Astrocyte of the cerebellum (primary cell): ENCODE data around the gene TRIM63.

Source experiments
- DNase-seq: peaks from one replicate; pipeline ENCODE4 v3.0.0-alpha.2; 2011; ENCODE audit warnings: low read depth
- H3K4me3 ChIP-seq: 2 replicates; pipeline ENCODE4 v1.5.1; 2011; ENCODE audit warnings: mild to moderate bottlenecking, low read depth, low read length, moderate library complexity
- in situ Hi-C: cut with HindIII; loops from 2 replicates; pipeline ENCODE4 v1.10.0; 2017; ENCODE audit warnings: low sequenced_read_pairs
- TF ChIP-seq, protein P1 (sequence below): IDR thresholded peaks from 2 replicates; pipeline ENCODE4 v1.5.1; 2012; ENCODE audit warnings: low read length, low read depth, moderate library complexity, mild to moderate bottlenecking; ENCODE audit errors: missing control alignments

Gene TRIM63

DNA sequence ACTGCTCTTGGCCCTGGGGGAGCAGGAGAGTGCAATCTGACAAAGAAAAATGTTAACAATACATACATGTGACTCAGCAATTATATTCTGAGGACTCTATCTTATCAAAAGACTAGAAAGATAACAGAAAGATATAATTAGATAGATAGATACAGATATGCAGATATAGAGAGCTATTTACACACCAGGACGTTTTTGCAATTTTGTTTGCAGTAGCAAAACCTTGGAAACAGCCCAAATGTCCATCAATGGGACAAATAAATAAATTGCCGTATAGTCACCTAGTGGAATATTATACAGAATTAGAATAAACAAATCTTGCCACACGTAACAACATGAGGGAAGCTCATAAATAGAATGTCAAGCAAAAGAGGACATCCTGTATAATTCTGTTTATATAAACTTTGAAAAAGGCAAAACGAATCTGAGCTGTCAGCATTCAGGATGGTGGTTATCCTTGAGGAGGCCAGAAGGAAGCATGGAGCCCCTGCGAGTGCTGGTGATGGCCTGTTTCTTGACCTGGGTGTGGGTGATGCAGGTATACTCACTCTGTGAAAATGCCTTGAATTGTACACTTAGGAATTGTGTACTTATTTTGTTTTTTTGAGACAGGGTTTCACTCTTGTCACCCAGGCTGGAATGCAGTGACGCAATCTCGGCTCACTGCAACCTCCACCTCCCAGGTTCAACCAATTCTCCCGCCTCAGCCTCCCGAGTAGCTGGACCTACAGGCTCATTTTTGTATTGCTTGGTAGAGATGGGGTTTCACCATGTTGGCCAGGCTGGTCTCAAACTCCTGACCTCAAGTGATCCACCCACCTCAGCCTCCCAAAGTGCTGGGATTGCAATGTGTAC, 12.8 kb upstream of the TRIM63 start:
- in situ Hi-C loops: no loop called here
- TF ChIP-seq, protein P1, sequence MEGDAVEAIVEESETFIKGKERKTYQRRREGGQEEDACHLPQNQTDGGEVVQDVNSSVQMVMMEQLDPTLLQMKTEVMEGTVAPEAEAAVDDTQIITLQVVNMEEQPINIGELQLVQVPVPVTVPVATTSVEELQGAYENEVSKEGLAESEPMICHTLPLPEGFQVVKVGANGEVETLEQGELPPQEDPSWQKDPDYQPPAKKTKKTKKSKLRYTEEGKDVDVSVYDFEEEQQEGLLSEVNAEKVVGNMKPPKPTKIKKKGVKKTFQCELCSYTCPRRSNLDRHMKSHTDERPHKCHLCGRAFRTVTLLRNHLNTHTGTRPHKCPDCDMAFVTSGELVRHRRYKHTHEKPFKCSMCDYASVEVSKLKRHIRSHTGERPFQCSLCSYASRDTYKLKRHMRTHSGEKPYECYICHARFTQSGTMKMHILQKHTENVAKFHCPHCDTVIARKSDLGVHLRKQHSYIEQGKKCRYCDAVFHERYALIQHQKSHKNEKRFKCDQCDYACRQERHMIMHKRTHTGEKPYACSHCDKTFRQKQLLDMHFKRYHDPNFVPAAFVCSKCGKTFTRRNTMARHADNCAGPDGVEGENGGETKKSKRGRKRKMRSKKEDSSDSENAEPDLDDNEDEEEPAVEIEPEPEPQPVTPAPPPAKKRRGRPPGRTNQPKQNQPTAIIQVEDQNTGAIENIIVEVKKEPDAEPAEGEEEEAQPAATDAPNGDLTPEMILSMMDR: no peak
- no peak overlapping the region for H3K4me3 ChIP-seq
- no peak for DNase-seq

DNA sequence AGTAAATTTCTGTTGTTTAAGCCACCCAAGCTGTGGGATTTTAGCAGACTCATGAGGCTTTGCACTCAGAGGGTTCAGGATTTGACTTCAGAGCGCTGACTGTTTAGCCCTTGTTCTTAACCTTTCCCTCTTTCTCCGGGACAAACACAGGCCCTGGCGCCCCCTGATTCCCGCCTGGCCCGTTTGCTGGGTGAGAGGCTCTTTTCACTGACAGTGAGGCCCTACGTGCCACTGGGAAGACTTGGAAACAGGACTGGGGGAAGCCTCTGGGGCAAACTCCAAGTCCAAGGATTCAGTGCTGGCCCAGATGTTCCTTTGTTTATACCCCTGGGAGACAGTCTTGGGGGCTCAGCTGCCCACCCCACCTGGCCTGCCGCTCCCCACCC, 11.7 kb upstream of the TRIM63 start:
- no peak overlapping the region for H3K4me3 ChIP-seq
- TF ChIP-seq, protein P1: no peak
- in situ Hi-C loops: no loop called here
- DNase-seq: no peak

DNA sequence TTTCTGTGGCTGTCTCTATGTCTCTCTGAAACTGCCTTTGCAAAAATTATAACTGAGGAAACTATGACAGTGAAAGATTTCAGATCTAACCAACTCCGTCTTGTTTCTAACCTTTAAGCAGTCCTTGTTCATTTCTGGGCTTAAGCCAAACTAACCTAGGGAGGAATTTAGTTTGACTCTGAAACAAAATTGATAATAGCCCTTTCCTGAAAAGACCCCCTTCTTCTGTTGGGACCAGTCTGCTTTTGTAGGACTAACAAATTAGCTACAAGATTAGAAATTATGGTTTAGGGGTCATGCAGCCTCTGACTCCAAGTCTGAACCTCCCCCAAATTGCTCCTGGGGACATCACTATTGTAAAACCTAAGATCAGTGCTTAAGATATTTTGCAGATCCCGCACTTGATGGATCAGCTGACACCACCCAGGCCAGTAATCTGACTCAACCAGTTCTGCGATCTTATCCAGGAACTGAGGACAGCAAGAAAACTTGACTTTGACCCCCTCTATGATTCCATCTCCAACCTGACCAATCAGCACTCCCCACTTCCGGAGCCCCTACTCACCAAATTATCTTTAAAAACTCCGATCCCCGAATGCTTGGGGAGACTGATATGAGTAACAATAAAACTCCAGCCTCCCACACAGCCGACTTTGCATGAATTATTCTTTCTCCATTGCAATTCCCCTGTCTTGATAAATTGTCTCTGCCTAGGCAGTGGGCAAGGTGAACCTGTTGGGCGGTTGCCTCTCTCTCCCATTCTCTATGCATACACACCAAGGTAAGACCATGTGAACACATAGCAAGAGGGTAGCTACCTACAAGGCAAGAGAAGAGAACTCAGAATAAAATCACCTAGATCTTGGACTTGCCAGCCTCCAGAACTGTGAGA, 11.1 kb upstream of the TRIM63 start:
- TF ChIP-seq, protein P1: no peak
- in situ Hi-C loops: no loop called here
- DNase-seq: no peak
- no peak overlapping the region for H3K4me3 ChIP-seq

DNA sequence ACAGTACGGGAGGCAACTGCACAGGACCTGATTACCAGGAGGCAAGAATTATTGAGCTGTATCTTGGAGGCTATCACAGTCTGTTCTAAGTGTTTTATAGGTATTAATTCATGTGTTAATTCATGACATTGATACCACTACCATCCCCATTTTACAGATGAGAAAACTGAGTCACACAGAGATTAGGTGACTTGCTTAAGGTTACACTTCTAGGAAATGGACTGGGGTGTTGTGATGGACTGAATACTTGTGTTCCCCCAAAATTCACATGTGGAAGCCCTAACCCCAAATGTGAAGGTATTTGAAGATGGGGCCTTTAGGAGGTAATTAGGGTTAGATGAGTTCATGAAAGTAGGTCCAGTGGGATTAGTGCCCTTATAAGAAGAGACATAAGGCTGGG, 10.1 kb upstream of the TRIM63 start:
- in situ Hi-C loops: no loop called here
- DNase-seq: no peak
- TF ChIP-seq, protein P1: no peak
- H3K4me3 ChIP-seq: no peak overlapping the region

DNA sequence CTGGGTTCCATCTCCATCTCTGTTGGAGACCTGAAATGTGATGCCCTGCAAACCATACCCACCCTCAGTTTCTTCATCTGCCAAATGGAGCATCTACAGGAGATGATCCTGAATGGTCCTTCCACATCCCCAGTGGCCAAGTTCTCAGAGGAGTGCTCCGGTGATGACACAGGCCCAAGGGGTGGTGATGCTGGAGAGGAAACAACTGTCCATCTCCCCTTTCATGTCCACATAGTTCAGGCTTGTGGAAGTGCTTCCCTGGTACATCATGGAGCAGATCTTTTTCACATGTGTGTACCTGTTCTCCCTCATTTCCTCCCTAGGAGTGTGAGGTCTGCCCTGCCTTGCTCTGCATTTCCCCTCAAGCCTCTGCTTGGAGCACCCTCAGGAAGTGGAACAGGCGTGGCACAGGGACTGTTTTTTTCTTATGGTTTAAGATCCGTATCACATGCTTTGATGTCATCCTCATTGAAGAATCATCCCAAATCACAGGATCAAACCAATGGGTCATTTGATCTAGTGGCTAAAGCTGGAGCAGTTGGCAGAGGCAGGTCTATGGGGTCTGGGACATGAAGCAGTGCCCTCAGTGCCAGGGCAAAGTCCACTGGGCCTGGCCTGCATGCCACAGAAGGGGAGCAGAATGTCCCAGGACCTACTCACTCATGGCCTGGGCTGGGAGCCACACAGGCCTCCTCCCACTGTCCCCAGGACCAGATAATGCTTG, 8.2 kb upstream of the TRIM63 start:
- in situ Hi-C loops: no loop called here

DNA sequence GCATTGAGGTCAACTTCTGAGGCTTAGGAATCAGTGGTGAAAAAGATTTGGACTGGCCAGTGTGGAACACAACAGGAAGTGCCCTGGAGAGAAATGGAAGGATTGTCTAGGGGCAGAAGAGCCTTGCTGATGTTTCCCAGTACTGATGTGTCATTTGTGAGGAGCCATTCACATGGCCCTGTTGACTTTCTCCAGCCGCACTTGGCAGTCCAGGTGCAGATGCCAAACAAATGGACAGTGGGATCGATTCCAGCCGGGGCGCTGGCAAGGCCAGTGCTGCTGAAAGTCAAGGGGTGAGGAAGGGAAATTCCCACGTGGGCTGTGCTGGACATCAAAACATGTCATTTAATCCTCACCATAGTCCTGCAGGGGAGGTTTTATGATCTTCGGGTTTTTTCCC, 4.9 kb upstream of the TRIM63 start:
- no peak for DNase-seq
- in situ Hi-C loops: no loop called here
- TF ChIP-seq, protein P1: no peak
- H3K4me3 ChIP-seq: no peak overlapping the region

More for the DNA sequence above, 8.2 kb upstream of the TRIM63 start:
- no peak for DNase-seq
- no peak overlapping the region for H3K4me3 ChIP-seq
- TF ChIP-seq, protein P1: no peak
